Measurements from ENCODE around the gene TBC1D22B.
A peak's percentile ranks its signal among the peaks of the same experiment; 100 is the strongest.

Gene TBC1D22B

GRCh38 chr6:37233541-37233940 is 24.0 kb upstream of the TBC1D22B start:
- POLR2A ChIA-PET, result no interaction called here
- DNase-seq (ENCODE audit: low read depth, low spot score), result no peak
- CTCF ChIA-PET, result interaction anchor here (1.7 to 1.9 kb wide), 2 partner anchors 23 to 213 kb away, joined by 5 to 7 read pairs; no protein-coding TSS in a partner anchor
- no peak overlapping the region for H3K4me3 ChIP-seq (ENCODE audit: low read depth, low read length)
- TF ChIP-seq, protein P1, sequence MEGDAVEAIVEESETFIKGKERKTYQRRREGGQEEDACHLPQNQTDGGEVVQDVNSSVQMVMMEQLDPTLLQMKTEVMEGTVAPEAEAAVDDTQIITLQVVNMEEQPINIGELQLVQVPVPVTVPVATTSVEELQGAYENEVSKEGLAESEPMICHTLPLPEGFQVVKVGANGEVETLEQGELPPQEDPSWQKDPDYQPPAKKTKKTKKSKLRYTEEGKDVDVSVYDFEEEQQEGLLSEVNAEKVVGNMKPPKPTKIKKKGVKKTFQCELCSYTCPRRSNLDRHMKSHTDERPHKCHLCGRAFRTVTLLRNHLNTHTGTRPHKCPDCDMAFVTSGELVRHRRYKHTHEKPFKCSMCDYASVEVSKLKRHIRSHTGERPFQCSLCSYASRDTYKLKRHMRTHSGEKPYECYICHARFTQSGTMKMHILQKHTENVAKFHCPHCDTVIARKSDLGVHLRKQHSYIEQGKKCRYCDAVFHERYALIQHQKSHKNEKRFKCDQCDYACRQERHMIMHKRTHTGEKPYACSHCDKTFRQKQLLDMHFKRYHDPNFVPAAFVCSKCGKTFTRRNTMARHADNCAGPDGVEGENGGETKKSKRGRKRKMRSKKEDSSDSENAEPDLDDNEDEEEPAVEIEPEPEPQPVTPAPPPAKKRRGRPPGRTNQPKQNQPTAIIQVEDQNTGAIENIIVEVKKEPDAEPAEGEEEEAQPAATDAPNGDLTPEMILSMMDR (IDR thresholded peaks at IDR 0.05; ENCODE audit: insufficient read depth, low read length, missing control alignments), result no peak

DNA sequence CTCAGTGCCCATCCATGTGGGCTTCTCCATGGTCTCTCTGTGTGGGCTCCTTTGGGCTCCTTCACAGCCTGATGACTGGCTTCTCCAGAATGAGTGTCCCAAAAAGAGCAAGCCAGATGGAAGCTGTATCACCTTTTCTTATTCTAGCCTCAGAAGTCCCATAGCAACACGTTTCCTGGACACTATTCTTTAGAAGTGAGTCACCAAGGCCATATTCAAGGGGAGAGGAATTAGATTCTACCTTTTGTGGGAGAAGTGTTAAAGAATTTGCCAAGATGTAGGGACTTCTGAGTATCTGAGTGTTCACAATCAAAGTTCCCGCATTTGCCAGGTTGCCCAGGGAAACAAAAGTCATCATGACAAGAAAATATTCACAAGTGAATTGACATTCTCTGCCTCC is 20.7 kb upstream of the TBC1D22B start:
- DNase-seq (ENCODE audit: low read depth, low spot score), result no peak
- CTCF ChIA-PET, result interaction anchor here (1.1 to 1.8 kb wide), 2 partner anchors 24 to 219 kb away, joined by 5 to 7 read pairs; no protein-coding TSS in a partner anchor
- H3K4me3 ChIP-seq (ENCODE audit: low read depth, low read length), result no peak overlapping the region
- TF ChIP-seq, protein P1 (IDR thresholded peaks at IDR 0.05; ENCODE audit: insufficient read depth, low read length, missing control alignments), result no peak
- POLR2A ChIA-PET, result no interaction called here

DNA sequence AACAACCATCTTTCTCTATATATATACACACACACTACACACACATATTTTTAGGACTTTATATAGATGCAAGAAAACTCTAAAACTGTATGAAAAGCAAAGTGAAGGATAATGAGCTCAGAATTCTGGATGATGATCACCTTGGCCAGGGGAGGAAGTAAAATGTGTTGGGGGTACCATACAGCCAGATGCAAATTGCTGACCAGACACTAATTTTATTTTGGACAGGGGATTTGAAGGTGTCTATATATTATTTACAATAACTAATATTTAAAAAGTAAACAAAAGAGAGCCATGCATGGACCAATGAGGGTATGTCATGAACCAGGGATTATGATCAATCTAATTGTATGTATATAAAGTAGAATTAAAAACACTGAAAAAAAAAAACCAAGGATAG is 19.8 kb upstream of the TBC1D22B start:
- H3K4me3 ChIP-seq (ENCODE audit: low read depth, low read length), result no peak overlapping the region
- CTCF ChIA-PET, result interaction anchor here (1.5 to 1.8 kb wide), 2 partner anchors 209 to 220 kb away, joined by 3 to 7 read pairs; no protein-coding TSS in a partner anchor
- no peak for DNase-seq (ENCODE audit: low read depth, low spot score)
- POLR2A ChIA-PET, result no interaction called here
- TF ChIP-seq, protein P1 (IDR thresholded peaks at IDR 0.05; ENCODE audit: insufficient read depth, low read length, missing control alignments), result no peak

- H3K4me3 ChIP-seq (ENCODE audit: low read depth, low read length), result no peak overlapping the region
- CTCF ChIA-PET, result interaction anchor here (1.5 to 1.8 kb wide), 2 partner anchors 209 to 220 kb away, joined by 3 to 7 read pairs; no protein-coding TSS in a partner anchor
- POLR2A ChIA-PET, result no interaction called here
- no peak for DNase-seq (ENCODE audit: low read depth, low spot score)
- TF ChIP-seq, protein P1 (IDR thresholded peaks at IDR 0.05; ENCODE audit: insufficient read depth, low read length, missing control alignments), result no peak
Observed at GRCh38 chr6:37238381-37238780, 19.2 kb upstream of the TBC1D22B start.

DNA sequence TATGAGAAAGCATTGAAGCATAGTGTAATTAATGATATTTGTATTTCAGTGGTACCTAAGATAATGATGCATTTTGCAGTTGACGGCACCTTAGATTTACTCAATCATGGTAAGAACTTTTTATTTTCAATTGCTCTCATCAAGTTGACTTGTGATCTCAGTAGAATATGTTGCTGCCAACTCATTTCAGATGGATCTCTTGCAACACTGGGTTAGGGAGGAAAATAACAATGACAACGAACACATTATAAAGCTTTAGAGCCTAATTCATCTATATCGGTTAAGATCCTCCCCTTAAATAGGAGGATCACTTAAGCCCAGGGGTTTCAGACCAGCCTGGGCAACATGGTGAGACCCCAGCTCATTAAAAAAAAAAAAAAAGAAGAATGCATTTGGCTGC is 18.0 kb upstream of the TBC1D22B start:
- CTCF ChIA-PET, result interaction anchor here (1.0 kb wide), 1 partner anchor 221 kb away, joined by 3 read pairs; no protein-coding TSS in a partner anchor
- DNase-seq (ENCODE audit: low read depth, low spot score), result no peak
- H3K4me3 ChIP-seq (ENCODE audit: low read depth, low read length), result no peak overlapping the region
- TF ChIP-seq, protein P1 (IDR thresholded peaks at IDR 0.05; ENCODE audit: insufficient read depth, low read length, missing control alignments), result no peak
- POLR2A ChIA-PET, result no interaction called here

GRCh38 chr6:37239950-37240713 is 17.4 kb upstream of the TBC1D22B start:
- CTCF ChIA-PET, result interaction anchor here (1.0 kb wide), 1 partner anchor 222 kb away, joined by 3 read pairs; no protein-coding TSS in a partner anchor
- POLR2A ChIA-PET, result no interaction called here
- TF ChIP-seq, protein P1 (IDR thresholded peaks at IDR 0.05; ENCODE audit: insufficient read depth, low read length, missing control alignments), result no peak
- DNase-seq (ENCODE audit: low read depth, low spot score), result peak; percentile 88
- no peak overlapping the region for H3K4me3 ChIP-seq (ENCODE audit: low read depth, low read length)
